ENCODE measurements around the gene EHD1.

GRCh38 chr11:64802370-64803157, 75.9 kb downstream of the EHD1 start:
- TF ChIP-seq CTCF (conservative IDR thresholded peaks at IDR 0.05; ENCODE audit: low read depth, low read length) (no peak), USF2 (IDR thresholded peaks at IDR 0.05; ENCODE audit: low read depth, low read length) (no peak), RAD21 (IDR thresholded peaks at IDR 0.05; ENCODE audit: low read length) (no peak), MXI1 (IDR thresholded peaks at IDR 0.05; ENCODE audit: borderline replicate concordance, low read depth, low read length) (no peak), RCOR1 (IDR thresholded peaks at IDR 0.05; ENCODE audit: insufficient replicate concordance, low read length) (no peak), POLR2A (IDR thresholded peaks at IDR 0.05; ENCODE audit: low read depth, low read length) (no peak), SMC3 (IDR thresholded peaks at IDR 0.05; ENCODE audit: low read depth, low read length) (no peak), CEBPB (IDR thresholded peaks at IDR 0.05; ENCODE audit: low read depth, low read length) (no peak), MAZ (IDR thresholded peaks at IDR 0.05; ENCODE audit: borderline replicate concordance, low read depth, low read length) (no peak), BHLHE40 (IDR thresholded peaks at IDR 0.05; ENCODE audit: low read depth, low read length) (no peak), ELK1 (IDR thresholded peaks at IDR 0.05; ENCODE audit: borderline replicate concordance, low read depth, low read length) (no peak), RFX5 (IDR thresholded peaks at IDR 0.05; ENCODE audit: low read depth, low read length) (no peak), MAFK (IDR thresholded peaks at IDR 0.05; ENCODE audit: low read depth, low read length) (no peak)

Data from IMR-90 (cell line).